GM21576 (cell line): ENCODE measurements around the gene RERG.

Source experiments
- ATAC-seq: cut with Tn5 transposase; IDR thresholded peaks from one replicate; pipeline ENCODE4 v1.9.1; 2021; ENCODE audit warnings: mild to moderate bottlenecking, moderate library complexity; ENCODE audit not compliant: unreplicated experiment

The RERG gene

DNA sequence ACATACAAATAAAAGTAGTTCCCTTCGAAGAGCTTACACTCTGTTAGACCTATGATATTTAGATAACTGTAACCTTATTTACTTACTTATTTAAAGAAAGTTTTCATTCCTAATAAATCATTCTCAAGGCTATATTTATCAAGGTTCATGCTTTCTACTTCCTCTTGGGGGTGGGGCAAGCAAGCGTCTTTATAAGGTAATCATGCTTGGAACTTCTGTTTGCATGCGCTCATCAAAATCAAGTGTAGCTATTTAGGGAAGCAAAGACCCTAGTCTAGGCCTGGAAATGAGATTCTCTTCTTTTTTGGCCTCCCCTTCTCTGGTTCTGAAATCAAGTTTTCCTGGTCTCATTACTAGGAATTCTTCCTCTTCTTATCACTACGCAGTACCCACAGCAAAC lies 766 bp downstream of the RERG start:
- no peak for ATAC-seq

DNA sequence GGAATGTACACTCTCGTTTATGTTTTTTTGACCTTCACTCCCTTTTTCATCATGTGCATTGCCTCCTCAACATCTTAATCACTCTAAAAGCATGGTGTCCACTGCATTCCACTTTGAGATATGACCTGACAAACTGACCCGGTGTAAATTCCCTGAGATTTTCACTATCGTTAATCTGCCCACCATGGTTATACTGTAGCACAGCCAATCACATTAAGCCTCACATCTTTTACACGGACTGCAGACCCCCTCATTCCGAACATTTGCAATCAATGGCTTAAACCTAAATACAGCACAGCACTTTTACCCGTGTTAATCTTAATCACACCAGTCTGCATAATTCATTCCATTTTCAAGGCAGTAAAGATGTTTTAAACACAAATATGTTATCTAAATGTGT lies 2.4 kb downstream of the RERG start:
- no peak for ATAC-seq

DNA sequence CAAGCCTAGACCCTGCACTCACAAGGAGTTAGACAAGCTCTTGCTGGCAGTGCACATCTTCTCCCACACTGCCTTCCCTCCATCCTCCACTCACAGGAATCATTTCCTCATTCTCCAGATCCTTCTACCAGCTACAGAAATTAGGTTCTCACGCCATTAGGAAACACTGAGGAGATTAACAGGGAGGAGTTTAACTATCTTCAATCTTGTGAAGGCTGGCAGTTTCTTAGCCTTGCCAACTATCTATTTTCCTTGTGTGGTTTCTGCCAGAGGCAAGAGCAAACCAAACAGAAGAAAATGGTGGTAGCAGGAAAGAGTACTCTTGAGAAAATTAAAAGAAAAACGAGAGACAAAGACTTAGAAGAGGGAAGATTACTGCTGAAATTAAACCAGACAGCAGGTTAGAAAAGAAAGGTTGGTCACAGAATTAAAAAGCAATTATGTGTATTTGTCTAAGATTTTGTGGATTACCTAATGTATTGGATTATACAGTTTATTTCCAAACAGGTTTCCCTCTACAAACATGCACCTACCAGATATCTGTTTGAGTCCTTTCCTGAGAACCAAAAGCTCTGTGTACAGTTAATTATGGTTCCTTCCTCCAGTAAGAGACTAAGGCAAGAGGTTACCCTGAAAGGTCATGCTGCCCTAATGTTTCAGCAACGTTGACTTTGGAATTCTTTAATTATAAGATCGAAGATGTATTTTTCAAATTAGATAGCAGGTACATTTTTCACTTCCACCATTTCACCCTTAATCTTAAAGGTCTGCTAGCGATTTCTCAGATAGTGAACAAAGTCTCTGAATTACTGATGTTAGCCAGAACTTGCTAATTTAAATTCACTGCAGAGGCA lies 5.0 kb downstream of the RERG start:
- ATAC-seq: no peak

DNA sequence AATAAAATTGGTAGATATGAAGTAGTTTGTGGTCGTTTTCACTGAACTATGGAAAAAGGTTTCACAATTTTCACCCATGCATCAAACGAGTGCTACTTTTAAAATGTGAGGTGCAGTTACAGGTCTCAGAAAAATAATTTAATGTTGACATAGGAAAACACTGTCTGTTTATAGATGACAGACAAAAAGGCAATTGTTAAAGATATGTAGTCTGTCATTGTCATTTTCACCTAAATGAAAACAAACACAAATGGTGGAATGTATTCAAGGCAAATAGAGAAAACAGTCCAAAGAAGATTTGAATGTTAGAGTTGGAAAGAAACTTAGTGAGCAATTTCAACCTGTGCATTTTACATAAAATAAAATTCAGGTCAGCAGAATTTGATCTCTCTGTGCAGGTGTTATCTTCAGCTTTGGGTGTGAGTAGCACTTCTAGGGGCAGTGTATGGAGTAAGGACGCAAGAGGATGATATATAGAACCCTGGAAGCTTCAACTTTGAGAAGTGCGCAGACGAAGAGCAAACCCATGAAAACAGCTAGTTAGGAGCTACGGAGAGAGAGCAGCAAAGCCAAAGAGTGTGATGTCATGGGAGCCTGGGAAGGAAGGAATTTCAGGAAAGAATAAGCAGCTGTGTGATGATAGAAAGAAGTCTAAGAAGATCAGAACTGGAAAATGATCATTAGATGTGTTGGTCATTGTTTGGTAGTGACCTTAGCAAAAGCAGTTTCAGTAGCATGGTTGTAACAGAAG lies 6.2 kb downstream of the RERG start:
- ATAC-seq: no peak

DNA sequence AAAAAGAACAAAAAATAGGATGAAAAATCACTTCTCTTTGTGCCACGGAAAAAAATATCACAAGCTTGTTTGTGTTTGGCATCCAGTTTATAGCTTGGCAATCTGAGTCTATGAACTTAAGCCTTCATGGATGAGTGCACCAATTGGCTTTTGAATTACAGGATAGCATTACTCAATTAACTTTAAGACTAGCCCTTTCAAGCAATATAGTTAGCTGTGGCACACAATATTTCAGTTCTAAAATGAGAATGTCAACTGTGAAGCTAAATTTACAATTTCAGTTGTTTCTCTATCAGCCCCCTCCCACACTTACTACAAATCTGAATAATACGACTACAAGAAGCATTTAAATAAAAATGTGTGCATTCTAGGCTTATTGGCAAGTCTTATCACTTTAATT lies 8.3 kb downstream of the RERG start:
- ATAC-seq: no peak

DNA sequence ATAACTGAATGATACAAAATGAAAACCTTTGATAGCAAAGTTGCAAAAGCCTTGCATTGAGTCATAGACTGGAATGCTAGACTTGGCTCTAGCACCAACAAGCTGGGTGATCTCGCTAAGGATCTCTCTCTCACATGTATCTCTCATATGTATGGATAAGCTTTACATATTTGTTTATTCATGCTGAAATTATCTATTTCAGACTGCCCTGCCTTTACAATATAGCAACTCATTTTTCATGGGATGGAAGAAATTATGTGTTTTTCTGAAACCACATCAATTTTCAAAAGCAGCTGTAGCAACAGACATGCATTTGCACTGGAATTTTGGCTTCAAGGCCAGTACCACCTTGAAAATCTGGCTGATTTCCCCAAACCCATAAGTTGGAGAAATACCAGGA lies 11.4 kb downstream of the RERG start:
- no peak for ATAC-seq

DNA sequence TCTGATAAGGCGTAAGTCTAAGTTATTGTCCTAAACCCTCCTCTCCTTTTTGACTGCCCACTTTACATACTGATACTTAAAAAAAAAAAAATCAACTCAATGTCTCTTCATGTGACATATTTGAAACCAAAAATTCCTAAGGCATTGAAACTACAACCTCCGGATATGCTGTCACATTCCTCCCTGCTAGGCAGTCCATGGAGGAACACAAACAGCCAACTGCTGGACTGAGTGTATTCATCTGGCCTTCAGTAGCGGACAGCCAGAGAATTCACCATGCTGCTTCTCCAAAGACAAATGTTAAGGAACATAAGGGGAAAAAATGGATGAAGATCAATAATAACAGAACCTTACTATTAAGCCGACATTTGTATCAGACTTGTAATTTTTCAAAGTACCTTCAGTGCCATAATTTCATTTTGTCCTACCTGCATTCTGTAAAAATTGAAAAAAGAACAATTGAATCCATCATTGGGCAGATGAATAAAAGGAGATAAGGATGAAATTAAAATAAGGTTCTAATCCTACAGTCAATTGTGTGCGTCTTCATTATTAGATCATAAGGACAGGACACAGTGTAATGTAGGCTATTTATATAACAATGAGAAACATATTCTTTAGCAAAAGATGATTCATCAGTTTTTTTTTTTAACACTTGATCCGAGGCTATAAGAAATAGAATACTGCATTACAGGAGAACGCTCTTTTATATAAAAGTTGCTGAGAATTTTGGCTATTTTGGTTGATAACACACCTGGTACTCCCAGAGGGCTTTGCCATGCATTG lies 12.2 kb downstream of the RERG start:
- no peak for ATAC-seq

DNA sequence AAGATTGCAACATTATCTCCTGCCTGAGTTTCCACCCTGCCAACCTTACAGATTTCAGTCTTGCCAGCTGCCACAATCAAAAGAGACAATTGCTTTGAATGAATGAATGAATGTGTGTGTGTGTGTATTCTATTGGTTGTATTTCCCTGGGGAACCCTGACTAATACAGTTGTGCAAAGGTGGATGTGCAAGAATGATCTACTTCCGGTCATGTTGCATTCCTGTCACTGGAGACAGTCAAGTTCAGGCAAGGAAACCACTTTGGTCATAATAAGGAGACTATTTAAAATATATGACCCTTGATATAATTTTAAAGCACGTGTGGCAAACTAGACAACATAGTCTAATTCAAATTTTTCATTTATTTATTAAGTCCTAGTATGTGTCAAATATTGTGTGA lies 13.1 kb downstream of the RERG start:
- ATAC-seq: no peak

DNA sequence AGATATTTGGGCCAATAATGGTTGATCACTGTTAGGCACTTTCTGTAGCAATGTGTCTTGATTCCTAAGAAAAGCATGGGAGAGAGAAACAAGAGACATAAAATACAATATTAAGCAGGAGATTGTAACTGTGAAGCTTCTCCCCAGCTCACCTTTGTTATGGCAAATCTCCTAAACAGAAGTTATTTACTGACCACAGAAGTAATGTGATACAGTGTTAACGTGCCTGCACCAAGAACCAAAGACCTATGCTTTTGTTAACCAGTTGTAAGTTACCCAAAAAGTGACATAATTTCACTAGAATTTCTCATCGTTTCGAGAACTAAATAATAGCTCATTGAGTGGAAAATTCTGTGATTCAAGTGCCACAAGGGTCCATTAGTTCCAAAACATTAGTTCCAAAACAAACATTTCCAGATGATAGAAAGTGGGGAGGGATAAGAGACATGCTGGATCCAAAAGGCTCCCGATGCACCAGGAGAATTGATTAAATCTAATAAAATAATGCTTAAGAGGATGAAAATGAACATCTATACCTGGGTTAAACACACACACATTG lies 14.3 kb downstream of the RERG start:
- ATAC-seq: no peak

DNA sequence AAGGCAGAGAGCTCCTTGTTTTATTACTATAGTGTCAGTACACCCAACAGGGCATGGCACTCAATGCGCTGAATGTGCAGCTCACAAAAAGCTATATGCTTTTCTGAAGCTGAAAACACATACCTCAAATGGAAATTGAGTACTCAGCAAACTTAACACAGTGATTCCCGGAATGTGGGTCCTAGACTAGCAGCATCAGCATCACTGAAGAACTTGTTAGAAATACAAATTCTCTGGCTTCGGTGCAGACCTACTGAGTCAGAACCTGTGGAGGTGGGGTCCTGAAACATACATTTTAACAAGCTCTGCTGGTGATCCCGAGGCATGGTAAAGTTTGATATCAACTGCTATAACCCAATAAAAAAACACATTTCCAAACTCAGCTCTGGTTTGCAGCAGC lies 14.9 kb downstream of the RERG start:
- ATAC-seq: no peak

DNA sequence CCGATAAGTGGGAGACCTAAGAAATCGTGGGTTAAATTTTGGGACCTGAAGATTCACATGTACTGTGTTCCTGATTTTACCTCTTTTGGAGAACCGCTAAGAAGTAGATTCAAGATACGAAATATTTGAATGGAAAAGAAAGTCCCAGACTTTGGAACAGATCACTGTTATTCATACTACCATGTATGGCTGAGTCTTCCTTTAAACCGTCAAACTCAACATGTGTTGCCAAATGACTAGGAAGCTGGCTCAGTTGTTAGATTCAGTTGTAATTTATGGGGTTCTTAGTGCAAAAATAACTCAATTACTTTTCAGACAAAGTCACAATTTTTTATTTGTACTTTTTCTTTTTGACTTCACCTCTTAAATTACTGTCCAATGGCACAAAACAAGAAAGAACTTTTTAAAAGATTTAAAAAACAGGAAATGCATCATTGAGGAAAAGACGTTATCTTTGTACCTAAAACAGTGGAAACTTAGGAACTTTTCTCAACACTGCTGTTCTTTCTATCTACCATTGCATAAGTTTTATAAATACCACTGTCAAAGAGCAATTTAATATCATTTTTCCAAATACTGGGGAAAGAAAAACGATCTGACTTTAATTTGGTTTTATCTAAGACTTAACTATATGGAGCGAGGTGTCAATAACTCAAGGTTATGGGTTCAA lies 15.7 kb downstream of the RERG start:
- ATAC-seq: no peak

DNA sequence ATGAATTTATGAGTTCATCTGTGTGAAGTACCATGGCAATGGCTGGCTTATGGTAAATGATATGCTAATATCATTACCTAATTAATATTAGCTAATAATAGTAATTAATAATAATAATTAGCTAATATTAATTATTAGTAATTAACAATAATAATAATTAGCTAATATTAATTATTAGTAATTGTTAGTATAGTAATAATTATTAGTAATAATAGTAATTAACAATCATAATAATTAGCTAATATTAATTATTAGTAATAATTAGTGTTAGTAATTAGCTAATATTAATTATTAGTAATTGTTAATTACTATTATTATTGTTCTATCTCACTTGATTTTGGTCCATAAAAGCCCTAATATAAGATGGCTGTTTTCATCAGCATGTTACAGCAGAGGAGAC lies 19.8 kb downstream of the RERG start:
- no peak for ATAC-seq

DNA sequence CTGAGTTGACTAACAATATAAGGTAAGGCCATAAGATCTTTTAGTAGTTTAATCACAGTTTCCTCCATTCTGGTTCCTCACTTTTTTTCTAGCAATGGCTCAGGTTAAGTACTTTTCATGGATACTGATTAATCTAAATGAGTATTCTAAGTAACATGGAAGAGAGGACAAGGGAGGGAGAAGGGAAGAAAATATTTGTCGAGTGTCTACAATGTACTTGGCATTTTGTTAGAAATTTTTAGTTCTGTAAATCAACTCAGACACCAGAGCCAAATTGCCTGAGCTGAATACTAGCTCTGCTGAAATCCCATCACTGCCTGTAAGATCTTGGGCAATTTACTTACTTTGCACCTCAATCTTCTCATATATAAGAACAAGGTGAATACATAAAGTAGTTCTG lies 20.2 kb downstream of the RERG start:
- ATAC-seq: no peak

DNA sequence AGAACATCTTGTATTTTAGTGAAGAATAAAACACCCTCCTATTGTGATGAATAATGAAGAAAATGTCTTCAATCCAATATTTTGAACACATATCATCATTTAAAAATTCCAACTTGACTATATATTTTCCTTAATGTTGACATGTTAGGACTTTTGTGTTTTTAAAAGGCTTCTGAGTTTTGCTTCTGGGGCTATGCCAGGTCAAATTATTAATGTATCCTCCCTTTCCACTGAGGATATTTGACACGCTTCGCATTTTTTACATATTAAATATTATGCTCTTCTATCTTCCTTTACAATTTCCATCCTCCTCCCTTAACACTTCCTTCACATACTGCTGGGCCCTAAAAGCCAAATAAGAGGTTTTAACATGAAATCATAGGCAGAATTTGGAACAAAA lies 20.6 kb downstream of the RERG start:
- no peak for ATAC-seq

DNA sequence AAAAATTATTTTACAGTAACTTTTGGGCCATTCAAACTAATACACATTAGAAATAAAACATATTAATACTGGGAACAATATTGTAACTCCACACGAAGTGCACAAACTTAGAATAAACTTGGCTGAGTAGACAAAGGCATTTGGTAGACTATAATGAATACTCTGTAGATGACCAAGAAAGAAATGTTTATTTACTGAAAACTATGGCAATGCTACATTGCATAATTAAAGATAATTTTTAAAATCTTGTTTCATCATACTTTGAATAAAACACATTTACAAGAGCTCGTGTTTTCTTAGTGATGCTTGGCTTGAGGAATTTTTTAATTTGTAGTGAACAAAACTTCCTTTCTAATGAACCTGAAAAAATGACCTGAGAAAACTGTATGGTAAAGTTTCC lies 21.3 kb downstream of the RERG start:
- no peak for ATAC-seq

DNA sequence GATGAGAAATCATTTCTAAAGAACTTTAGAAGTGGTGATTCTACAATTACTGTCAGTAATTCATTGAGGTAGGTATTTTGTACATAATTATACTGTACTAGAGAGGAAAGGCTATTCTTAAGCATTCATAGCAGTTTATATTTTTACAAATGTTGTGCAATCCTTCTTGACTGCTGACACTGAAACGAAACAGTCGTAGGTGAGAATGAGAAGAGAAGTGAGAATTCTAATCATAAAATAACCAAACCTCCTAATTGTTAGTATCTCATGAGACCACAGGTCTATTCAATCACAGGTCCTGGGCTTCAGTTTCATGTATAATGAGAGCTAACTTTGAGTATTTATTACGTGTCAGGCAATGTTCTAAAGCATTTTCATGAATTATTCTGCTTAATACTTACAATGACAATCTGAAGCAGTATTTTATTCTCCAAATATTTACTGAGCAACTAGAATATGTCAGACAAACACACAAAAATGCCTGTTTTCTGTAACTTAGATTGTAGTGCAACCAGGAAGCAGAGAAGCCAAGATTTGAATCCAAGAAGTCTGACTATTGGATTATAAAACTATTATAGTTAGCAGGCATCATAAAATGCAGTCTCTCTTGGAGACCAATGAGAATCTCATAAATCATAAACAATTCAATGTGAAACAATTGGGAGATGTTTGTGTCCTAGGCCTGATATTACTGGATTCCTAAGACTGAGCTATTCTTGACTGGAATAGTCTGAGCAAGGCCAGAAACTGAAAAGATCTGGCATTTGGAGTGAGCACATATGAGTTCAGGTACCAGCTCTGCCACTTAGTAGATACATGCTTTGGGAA lies 24.3 kb downstream of the RERG start:
- no peak for ATAC-seq

DNA sequence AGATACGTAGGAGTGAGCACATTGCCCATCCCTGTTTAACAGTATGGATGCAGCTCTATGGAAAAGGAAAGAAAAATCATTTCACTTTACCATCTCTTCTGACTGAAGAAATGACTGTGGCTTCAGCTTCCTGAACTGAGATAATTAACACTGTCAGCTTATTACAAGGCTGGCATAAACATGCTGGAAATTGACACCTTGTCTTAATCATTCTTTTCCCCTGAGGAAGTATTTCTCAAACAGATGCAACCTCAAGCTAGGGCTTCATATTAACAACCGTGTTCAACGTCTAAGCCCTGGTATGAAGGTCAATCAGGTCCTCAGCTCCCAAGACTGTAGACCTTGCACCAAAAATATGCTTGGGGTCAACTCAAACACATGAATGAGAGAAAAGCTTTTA lies 25.0 kb downstream of the RERG start:
- ATAC-seq: no peak

DNA sequence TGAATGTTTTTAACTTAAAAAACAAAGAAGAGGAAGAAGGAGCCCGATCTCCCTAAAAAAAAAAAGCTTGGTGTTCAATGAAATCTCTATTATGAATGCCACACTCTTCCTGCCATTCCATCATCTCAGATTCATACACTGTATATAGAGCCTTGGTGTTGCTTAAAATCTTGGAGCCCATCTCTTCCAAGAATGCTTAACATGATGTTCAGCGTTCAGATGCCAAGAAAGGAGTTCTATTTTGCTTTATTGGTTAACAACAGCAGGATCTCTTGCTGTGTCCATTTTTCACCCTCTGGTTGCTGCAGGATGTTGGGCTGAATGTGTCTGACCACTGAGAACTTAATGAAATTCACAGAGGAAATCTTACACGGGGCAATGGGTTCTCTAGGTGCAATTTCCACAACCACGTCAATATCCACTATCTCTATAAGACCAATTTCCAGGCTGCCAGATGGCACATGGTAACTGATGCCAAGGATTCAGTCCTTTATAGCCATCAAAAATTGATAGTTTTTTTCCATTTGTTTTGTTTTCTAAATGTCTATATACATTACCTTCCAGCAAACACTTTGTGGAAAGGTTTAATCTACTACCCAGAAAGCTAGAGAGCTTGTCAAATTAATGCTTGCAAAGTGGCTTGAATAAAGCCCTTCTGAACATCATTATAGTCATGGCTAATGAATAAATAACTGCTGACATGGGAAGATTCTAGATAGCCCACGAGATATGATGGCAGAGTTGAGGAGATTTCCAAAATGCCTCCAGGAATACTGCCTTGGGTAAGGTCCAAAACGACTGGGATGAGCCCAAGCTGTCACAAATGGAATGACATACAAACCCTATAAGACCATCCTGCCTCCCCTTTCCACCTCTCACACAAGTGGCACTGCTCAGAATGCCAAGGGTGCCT lies 26.5 kb downstream of the RERG start:
- ATAC-seq: no peak

DNA sequence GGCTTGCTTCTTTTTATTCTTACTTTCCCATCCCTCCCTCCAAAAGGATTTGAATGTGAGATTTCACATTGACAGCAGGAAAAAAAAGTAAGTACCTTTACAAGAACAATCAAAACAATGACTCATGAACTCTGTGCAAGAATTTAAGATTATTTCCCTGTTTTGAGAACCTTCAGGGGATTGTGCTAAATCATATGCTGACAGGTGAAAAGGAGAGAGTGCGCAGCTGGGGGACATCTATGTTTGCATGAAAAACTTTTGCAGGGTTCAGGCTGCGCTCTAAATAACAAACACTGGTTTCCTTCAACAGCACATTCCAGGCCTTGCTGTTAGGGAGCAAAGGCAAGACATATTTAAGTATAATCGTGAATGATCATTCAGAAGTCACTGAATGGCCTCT lies 27.3 kb downstream of the RERG start:
- ATAC-seq: no peak
